T-helper 1 cell treated with Interleukin-12 subunit alpha and Interleukin-12 subunit beta and Interleukin-4 antibody, amounts not matched to agents 30 μg/mL and 1 μg/mL, for 36 hours (primary cell): Measurements from ENCODE around the gene TLL2.

Experiments
- H3K27ac Mint-ChIP-seq: one replicate; pipeline ENCODE4 v1.8.0; 2021; ENCODE audit warnings: mild to moderate bottlenecking, mixed read lengths
- H3K27me3 Mint-ChIP-seq: one replicate; pipeline ENCODE4 v1.8.0; 2021; ENCODE audit warnings: low read depth, mixed read lengths
- H3K36me3 Mint-ChIP-seq: one replicate; pipeline ENCODE4 v1.8.0; 2021; ENCODE audit warnings: low read depth, mixed read lengths
- H3K4me1 Mint-ChIP-seq: one replicate; pipeline ENCODE4 v1.8.0; 2021; ENCODE audit warnings: low read depth, mixed read lengths
- H3K4me3 Mint-ChIP-seq: one replicate; pipeline ENCODE4 v1.8.0; 2021; ENCODE audit warnings: mild to moderate bottlenecking, moderate library complexity, mixed read lengths
- H3K9me3 Mint-ChIP-seq: one replicate; pipeline ENCODE4 v1.8.0; 2021; ENCODE audit warnings: mixed read lengths

TLL2 gene

DNA sequence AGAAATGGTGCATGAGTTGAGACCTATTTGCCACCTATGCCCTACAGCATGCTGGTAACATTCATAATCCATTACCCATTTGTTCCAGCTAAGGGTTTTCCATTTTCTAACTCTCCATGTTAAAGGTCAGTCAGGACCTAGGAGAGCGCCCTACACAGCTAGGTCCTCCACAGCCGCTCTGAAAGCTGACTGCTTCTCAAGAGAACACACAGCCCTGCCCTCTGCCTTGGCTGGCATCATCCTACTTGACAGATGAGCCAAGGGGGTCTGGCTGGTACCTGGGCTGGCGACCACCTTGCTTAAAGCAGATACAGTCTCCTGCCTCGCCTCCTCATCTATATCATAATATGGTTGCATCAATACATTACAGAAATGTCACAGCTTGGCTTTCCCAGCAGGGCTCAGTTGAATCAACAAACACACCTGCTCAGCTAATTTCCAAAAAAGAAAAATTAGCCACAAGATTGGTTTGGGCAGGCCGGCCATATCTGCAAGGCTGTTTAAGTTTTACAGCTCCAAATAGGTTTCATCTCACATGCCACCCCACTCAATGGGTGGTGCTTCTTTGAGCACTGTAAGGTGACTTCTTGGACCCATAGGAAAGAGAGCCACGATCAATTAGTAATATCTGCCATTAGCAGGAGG is 17.3 kb downstream of the TLL2 start:
- no peaks in the 10 kb centered on the region for H3K36me3 Mint-ChIP-seq
- H3K9me3 Mint-ChIP-seq = no peaks in the 10 kb centered on the region
- no peak overlapping the region for H3K27ac Mint-ChIP-seq
- H3K4me3 Mint-ChIP-seq = no peak overlapping the region
- no peaks in the 10 kb centered on the region for H3K4me1 Mint-ChIP-seq
- peaks cover 4% of the 10 kb centered on the region for H3K27me3 Mint-ChIP-seq

DNA sequence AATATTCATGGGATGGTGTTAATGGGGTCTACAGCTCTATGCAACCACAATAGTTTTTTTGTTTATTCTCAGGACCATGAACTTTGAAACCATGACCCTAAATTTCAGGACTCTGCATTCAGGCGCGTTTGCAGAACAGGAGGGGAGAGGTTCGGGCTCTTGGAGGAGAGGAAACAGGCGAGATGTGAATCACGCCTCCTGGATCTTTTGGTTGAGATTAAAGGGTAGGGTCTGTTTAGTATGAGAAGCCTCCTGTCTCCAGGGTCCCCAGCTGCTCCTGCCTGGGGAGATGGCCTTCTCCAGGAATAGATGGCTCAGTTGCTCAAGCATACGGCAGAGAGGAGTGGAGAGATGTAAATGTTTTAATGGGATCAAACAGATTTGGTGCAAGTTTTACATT is 18.2 kb downstream of the TLL2 start:
- H3K4me1 Mint-ChIP-seq = no peaks in the 10 kb centered on the region
- H3K27ac Mint-ChIP-seq = no peak overlapping the region
- H3K27me3 Mint-ChIP-seq = peaks cover 3% of the 10 kb centered on the region
- no peak overlapping the region for H3K4me3 Mint-ChIP-seq
- no peaks in the 10 kb centered on the region for H3K9me3 Mint-ChIP-seq
- no peaks in the 10 kb centered on the region for H3K36me3 Mint-ChIP-seq

DNA sequence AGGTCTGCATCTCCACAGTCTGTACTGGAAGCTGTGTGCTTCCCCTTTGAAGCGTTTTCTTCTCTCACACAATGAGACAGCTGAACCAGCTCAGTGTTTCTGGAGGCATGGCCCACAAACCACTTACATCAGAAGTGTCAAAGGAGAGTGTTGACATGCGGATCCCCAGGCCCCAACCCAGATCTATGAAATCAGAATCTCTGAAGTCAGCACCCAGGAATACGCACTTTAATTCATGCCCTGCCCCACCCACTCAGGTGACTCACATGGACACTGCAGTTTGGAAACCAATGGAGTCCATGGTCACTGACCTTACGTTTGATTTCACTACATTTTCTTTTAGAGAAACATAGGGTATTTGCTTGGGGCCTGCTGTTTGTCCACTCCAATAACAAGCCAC is 19.0 kb downstream of the TLL2 start:
- H3K27me3 Mint-ChIP-seq = peaks cover 3% of the 10 kb centered on the region
- no peak overlapping the region for H3K4me3 Mint-ChIP-seq
- no peaks in the 10 kb centered on the region for H3K9me3 Mint-ChIP-seq
- H3K27ac Mint-ChIP-seq = no peak overlapping the region
- H3K4me1 Mint-ChIP-seq = no peaks in the 10 kb centered on the region
- no peaks in the 10 kb centered on the region for H3K36me3 Mint-ChIP-seq

DNA sequence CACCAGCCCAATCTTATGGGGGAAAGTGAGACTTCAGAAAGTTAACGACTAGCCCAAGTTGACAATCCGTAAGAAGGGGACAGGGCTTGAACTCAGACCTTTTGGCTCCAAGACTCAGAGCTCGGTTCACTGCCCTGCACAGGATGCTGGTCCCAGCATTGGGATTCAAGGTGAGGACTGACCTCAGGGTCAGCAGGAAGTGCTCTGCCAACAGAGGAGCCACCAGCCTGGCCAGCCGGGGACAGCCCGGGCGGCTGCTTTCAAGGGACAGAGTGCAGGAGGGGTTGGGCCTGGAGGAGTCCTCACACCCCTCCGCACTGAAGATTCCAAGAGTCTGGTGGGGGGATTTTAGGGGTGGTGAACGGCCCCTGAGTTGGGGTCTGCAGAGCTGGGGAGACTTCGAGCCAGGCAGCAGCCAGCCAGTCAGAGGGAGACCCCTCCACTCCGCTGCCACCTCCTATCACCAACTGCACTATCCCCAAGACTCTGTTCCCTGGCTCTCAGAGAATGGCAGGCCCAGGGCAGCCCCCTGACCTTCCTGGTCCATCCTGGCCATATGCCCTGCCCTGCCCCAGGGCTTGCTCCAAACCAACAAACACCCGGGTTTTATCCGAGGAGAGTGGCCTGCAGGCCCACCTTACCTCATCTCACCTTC is 19.7 kb downstream of the TLL2 start:
- Mint-ChIP-seq H3K36me3 (no peaks in the 10 kb centered on the region), H3K4me3 (no peak overlapping the region), H3K27me3 (peaks cover 3% of the 10 kb centered on the region), H3K4me1 (no peaks in the 10 kb centered on the region), H3K9me3 (no peaks in the 10 kb centered on the region), H3K27ac (no peak overlapping the region)

DNA sequence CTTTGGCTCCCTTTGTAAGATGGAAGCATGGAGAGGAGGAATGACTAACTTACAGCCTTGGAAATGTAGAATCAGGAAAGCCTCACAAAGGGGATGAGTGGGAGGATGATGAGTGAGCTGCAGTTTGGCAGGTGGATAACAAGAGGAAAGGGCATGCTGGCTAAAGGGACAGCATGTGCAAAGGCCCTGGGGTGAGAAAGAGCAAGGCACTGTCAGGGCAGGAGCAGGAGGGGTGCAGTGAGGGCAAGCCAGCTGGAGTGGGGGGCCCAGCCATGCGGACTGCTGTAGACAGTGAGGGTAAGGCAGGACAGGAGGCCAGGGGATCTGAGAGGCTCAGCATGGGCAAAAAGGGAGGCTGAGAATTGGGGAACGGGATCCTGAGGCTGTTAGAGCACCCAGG is 20.5 kb downstream of the TLL2 start:
- no peaks in the 10 kb centered on the region for H3K36me3 Mint-ChIP-seq
- H3K27ac Mint-ChIP-seq = no peak overlapping the region
- no peaks in the 10 kb centered on the region for H3K27me3 Mint-ChIP-seq
- H3K9me3 Mint-ChIP-seq = no peaks in the 10 kb centered on the region
- H3K4me1 Mint-ChIP-seq = no peaks in the 10 kb centered on the region
- H3K4me3 Mint-ChIP-seq = no peak overlapping the region

DNA sequence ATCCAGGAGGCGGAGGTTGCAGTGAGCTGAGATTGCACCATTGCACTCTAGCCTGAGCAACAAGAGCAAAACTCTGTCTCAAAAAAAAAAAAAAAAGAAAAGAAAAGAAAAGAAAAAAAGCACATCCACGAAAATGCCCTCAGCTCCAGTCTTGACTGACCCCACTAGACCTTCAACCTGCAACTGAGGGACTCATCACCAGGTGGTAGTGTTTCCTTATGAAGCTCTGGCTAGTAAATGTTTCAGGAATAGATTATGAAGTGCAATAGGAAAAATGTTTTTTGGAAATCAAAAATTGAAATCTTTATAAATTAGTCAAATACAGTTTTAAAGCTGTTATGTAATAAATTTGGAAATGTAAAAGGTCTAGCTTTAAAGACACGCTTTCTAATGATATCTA is 22.4 kb downstream of the TLL2 start:
- Mint-ChIP-seq H3K27ac (no peak overlapping the region), H3K36me3 (no peaks in the 10 kb centered on the region), H3K9me3 (no peaks in the 10 kb centered on the region), H3K4me3 (no peak overlapping the region), H3K27me3 (no peaks in the 10 kb centered on the region), H3K4me1 (no peaks in the 10 kb centered on the region)

DNA sequence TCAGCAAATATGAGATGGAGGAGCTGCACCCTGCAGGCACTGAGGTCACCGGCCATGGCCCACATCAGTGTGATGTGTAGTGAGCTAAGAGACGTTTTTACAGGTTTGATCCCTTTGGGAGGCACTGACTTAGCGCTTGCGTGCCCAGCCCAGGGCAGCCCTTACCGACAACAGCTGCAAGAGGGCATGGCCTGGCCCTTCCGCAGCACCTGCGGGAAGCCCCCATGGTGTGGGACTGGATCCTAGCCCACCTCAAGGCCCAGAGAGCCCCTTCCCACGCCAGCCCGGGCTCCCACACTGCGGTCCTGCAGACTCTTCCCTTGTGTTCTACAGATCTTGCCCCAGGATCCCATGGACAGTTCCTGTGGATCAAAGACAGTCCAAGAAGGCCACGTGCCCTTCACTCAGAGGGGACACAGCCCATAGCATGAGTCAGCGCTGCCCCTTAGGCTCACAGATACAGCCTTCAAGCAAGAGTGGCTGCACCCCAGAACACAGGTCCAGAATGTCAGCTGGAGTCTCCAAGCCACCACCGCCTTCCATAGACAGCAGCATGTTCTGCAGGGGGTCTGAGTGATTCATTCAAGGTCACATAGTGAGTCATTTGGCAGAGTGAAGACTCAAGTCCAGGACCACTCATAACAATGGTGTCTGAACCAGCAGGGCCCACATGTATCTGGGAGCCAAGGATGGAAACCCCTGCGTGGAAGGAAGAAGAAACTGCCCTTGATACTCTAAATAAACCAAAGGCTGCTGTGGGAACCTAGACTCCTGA is 25.4 kb downstream of the TLL2 start:
- no peak overlapping the region for H3K4me3 Mint-ChIP-seq
- no peaks in the 10 kb centered on the region for H3K9me3 Mint-ChIP-seq
- H3K27ac Mint-ChIP-seq = no peak overlapping the region
- no peaks in the 10 kb centered on the region for H3K4me1 Mint-ChIP-seq
- no peaks in the 10 kb centered on the region for H3K36me3 Mint-ChIP-seq
- peaks cover 6% of the 10 kb centered on the region for H3K27me3 Mint-ChIP-seq

DNA sequence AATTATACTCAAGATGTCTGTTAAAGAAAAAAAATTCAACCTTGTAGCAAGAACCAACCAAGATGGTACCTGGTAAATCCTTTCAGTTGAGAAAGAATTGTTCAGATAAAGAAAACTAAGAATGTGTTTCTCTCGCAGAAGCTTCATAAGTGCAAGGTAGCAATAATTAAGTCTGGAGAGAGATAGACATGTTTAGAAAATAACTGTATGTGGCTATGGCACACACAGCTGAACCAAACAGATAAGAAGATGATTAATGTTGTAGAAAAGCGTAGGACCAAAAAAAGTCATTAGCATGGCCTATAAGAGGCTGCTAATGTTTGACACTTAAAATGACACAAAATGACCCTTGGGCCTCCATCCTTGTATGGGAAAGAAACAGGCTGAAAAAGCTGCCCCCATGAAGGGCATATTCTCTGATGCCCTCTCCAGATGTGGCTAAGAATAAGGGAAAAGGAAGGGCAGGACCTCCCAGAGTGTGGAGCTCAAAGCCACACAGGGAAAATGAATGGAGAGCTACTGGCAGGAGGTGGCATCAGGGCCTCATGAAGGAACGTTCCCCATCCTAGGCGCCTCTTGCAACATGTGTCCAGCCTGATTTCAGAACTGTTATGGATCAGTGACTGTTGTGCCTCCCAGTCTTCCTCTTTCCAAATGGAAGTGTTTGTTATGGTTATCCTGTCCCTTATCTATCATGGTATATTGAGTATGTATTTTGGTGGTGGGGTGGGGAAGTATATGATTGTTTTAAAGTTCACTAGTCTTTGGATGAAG is 30.7 kb downstream of the TLL2 start:
- Mint-ChIP-seq H3K4me1 (no peaks in the 10 kb centered on the region), H3K4me3 (no peak overlapping the region), H3K27me3 (peaks cover 17% of the 10 kb centered on the region), H3K27ac (no peak overlapping the region), H3K36me3 (no peaks in the 10 kb centered on the region), H3K9me3 (no peaks in the 10 kb centered on the region)

DNA sequence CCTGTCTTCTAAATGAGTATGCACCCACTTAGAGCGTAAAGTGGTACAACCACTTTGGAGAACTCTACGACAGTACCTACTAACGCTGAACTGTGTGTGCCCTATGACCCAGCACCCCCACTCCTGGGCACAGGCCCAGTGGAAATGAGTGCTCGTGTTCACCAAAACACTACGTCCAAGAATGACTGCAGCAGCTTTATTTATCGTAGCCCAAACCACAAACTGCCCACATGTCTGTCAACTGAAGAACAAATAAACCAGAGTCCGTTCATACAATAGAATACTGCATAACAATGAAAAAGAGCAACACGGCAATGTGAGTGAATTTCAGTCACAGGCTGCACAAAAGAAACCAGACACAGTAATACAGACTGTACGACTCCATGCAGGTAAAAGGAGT is 35.4 kb downstream of the TLL2 start:
- no peaks in the 10 kb centered on the region for H3K36me3 Mint-ChIP-seq
- H3K9me3 Mint-ChIP-seq = no peaks in the 10 kb centered on the region
- no peak overlapping the region for H3K4me3 Mint-ChIP-seq
- no peaks in the 10 kb centered on the region for H3K4me1 Mint-ChIP-seq
- peaks cover 24% of the 10 kb centered on the region for H3K27me3 Mint-ChIP-seq
- H3K27ac Mint-ChIP-seq = no peak overlapping the region

DNA sequence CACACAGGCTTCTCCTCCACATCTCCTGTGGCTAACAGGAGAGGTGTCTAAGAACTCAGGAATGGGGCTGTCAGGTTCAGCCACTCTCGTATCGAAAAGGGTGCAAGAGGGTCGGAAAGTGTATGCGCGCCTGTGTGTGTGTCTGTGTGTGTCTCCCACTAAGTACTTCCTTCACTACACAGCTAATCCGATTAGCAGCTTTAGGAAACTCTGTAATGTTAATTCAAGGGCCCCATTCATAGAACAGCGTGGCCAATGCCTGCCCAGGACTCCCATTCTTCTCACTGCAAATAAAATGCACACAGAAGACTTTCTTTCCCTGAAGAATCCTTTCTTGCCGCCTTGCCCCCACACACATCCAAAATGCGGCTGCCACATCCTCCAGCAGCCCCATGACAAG is 39.9 kb downstream of the TLL2 start:
- no peaks in the 10 kb centered on the region for H3K9me3 Mint-ChIP-seq
- no peaks in the 10 kb centered on the region for H3K36me3 Mint-ChIP-seq
- H3K4me1 Mint-ChIP-seq = no peaks in the 10 kb centered on the region
- no peak overlapping the region for H3K4me3 Mint-ChIP-seq
- peaks cover 12% of the 10 kb centered on the region for H3K27me3 Mint-ChIP-seq
- no peak overlapping the region for H3K27ac Mint-ChIP-seq

DNA sequence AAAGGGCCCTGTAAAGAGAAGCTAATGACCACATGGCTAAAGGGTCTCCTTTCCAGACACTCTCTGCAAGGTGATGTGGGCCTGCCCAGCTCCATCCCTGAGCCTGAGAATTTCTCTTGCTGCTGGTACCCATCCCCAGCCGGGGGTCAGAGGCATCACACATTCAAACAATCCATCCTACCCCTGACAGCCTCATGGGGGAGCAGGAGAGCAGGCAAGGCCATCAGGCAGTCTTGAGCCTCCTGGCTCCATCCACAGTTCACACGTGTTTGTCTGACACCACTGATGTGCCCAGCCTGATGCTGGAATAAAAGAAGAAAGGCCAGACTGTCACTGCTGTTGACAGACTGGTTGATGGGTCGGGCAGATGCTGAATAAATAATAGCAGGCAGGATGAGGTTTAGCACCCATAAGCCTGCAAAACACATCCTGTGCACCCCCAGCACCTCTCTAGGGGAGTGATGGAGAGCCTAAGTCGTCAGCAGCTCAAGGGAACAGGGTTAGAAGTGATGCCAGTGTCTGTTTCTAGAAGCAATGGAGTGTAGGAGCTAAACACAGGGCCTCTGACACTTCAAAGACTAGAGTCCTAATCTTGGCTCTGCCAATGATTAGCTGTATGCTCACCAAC is 43.5 kb downstream of the TLL2 start:
- Mint-ChIP-seq H3K4me1 (no peaks in the 10 kb centered on the region), H3K9me3 (no peaks in the 10 kb centered on the region), H3K4me3 (no peak overlapping the region), H3K27me3 (peaks cover 14% of the 10 kb centered on the region), H3K27ac (no peak overlapping the region), H3K36me3 (no peaks in the 10 kb centered on the region)

DNA sequence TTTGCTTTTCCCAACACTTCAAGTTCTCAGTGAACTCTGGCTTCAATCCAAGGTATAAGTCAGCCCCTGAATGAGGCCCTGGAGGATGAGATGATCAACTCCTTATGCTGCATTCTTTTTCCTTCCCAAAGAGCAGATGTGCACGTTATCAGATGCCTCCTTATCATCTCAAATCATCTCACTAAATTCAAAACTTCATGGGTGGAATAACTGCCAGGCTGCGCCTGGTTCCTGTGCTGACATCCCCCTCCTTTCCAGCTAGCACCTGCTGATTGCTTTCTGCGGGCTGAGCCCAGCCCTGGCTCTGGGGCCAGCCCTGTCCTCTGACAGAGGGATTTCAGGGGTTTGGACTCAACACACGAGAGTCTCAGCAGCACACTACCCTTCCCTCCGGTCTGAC is 44.9 kb downstream of the TLL2 start:
- Mint-ChIP-seq H3K27me3 (peaks cover 10% of the 10 kb centered on the region), H3K4me1 (no peaks in the 10 kb centered on the region), H3K4me3 (no peak overlapping the region), H3K36me3 (no peaks in the 10 kb centered on the region), H3K27ac (no peak overlapping the region), H3K9me3 (no peaks in the 10 kb centered on the region)

DNA sequence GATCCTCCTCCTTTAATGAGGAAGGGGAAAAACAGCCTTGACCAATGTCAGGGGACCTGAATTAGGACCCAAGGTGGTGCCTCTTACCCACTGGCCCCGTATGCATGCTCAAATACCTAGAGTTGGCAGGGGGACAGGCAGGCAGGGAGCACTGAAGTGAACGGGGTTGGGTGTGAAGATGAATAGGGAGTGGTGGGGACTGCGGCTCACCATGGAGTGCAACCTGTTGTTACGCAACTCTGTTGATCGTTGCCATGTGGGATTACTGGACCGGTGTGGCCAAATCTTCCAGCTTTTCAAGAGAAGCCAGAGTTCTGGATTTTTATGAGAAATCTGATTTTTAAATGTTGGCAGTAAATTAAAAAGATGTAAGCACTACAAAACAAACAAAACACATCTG is 48.1 kb downstream of the TLL2 start:
- H3K36me3 Mint-ChIP-seq = no peaks in the 10 kb centered on the region
- no peak overlapping the region for H3K27ac Mint-ChIP-seq
- H3K4me3 Mint-ChIP-seq = no peak overlapping the region
- peaks cover 6% of the 10 kb centered on the region for H3K27me3 Mint-ChIP-seq
- peaks cover 3% of the 10 kb centered on the region for H3K9me3 Mint-ChIP-seq
- H3K4me1 Mint-ChIP-seq = no peaks in the 10 kb centered on the region

DNA sequence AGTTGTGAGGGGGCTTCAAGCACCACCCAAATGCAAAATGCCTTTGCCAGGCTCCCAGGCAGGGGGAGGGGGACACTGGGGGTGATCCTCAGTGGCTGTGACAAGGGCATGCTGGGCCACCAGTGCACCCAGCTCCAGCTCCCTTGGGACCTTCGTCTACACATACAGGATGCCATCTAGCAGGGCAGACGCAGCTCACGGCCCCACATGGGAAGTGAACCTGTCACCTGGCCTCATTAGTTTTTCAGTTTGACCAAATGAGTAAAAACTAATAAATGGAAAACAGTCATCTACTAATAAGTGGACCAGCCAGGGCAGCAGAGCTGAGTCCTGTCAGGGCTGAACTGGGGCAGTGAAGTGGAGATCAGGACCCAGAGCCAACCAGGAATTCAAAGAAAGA is 50.2 kb downstream of the TLL2 start:
- Mint-ChIP-seq H3K27me3 (peaks cover 6% of the 10 kb centered on the region), H3K27ac (no peak overlapping the region), H3K4me1 (no peaks in the 10 kb centered on the region), H3K9me3 (peaks cover 6% of the 10 kb centered on the region), H3K4me3 (no peak overlapping the region), H3K36me3 (no peaks in the 10 kb centered on the region)
